Calu3 (cell line): ENCODE data around the gene BTBD3. TPM values are rescaled to one million over a fixed set of nuclear protein-coding genes. Genes with fewer than 3 reads are reported as not detected.

ENCODE experiments used
- Bru-seq: library from RNA; stranded (reverse); fragments of 400-500 nt; gene quantifications from one replicate; lab custom pipeline; 2021; lab: Mats Ljungman, UMichigan
- BruChase-seq, 2 experiments: library from RNA; stranded (reverse); fragments of 400-500 nt; gene quantifications; one replicate each; lab custom pipeline; 2021; lab: Mats Ljungman, UMichigan
- BruUV-seq: library from RNA; stranded (reverse); fragments of 400-500 nt; replicated peaks from 2 replicates; lab custom pipeline; 2021; lab: Mats Ljungman, UMichigan
- CTCF ChIA-PET: fragments of 300-600 bp; sonication (Branson Sonifier 250); formaldehyde crosslinking; loops from one replicate; lab custom pipeline; 2022; ENCODE audit warnings: antibody characterized with exemption; lab: Charles Lee
- DNase-seq: peaks from one replicate; pipeline ENCODE4 v3.0.0; 2022
- H3K27ac Mint-ChIP-seq: one replicate; pipeline ENCODE4 v1.8.0; 2022; ENCODE audit warnings: mixed read lengths; ENCODE audit not compliant: unreplicated experiment
- H3K27me3 Mint-ChIP-seq: one replicate; pipeline ENCODE4 v1.8.0; 2022; ENCODE audit warnings: mixed read lengths; ENCODE audit not compliant: unreplicated experiment
- H3K36me3 Mint-ChIP-seq: one replicate; pipeline ENCODE4 v1.8.0; 2022; ENCODE audit warnings: mild to moderate bottlenecking, moderate library complexity, mixed read lengths; ENCODE audit not compliant: insufficient read depth, unreplicated experiment
- H3K4me1 Mint-ChIP-seq: one replicate; pipeline ENCODE4 v1.8.0; 2022; ENCODE audit warnings: mild to moderate bottlenecking, low read depth, mixed read lengths; ENCODE audit not compliant: unreplicated experiment
- H3K4me3 Mint-ChIP-seq: one replicate; pipeline ENCODE4 v1.8.0; 2022; ENCODE audit warnings: mild to moderate bottlenecking, low read depth, moderate library complexity, mixed read lengths; ENCODE audit not compliant: unreplicated experiment
- H3K9me3 Mint-ChIP-seq: one replicate; pipeline ENCODE4 v1.8.0; 2022; ENCODE audit warnings: low read depth, mixed read lengths; ENCODE audit not compliant: unreplicated experiment
- CTCF ChIP-seq: fragments of 200-600 bp; IDR thresholded peaks from one replicate; pipeline ENCODE4 v1.8.0; 2022; ENCODE audit warnings: antibody characterized with exemption; ENCODE audit not compliant: unreplicated experiment
- intact Hi-C: fragments of 100-400 bp; cut with micrococcal nuclease; formaldehyde crosslinking; loops from one replicate; pipeline ENCODE4 v1.10.0; 2022; ENCODE audit not compliant: unreplicated experiment
- long read RNA-seq: library from polyadenylated mRNA; stranded (forward); transcript quantifications from one replicate; pipeline ENCODE4 v2.0.0, GENCODE V29; 2022
- total RNA-seq: library from RNA; stranded (reverse); gene quantifications from 2 replicates; pipeline ENCODE4 v1.2.3, GENCODE V29; 2022

The BTBD3 gene
- total RNA-seq (29.6 and 38.2 TPM in 2 replicates), Bru-seq, nascent RNA (percentile 86 among the genes with signal in this experiment), BruChase-seq, experiment 1, labeled RNA remaining after a 6-hour chase (percentile 90 among the genes with signal in this experiment), BruChase-seq, experiment 2, labeled RNA remaining after a 2-hour chase (percentile 94 among the genes with signal in this experiment)
- long read RNA-seq, full-length matches to known transcripts = 6 of 10 reads
- long read RNA-seq, partial matches to known transcripts = 0 of 10 reads
- long read RNA-seq, other reads (novel, unspliced or antisense) = 4 of 10 reads

- H3K4me1 Mint-ChIP-seq = no peaks in the 10 kb centered on the region
- intact Hi-C loops = loop anchor here (10.0 kb wide), 2 partner anchors 197 to 333 kb away; no protein-coding TSS in a partner anchor
- CTCF ChIA-PET = no interaction called here
- no peaks in the 10 kb centered on the region for H3K27me3 Mint-ChIP-seq
- no peaks in the 10 kb centered on the region for H3K9me3 Mint-ChIP-seq
- H3K4me3 Mint-ChIP-seq = no peak within 1 kb of the TSS
- no peak for TF ChIP-seq CTCF
- BruUV-seq = no TSS peak
- no peak within 1 kb of the TSS for H3K27ac Mint-ChIP-seq
- no peaks in the 10 kb centered on the region for H3K36me3 Mint-ChIP-seq
- no peak for DNase-seq
Observed at GRCh38 chr20:11917663-11918062, at the start of gene BTBD3. Gene BTBD3 (plus strand): TSS chr20:11917893. CDS start chr20:11918276, 383 bp downstream.

GRCh38 chr20:11869641-11870040 lies 48.1 kb upstream of the BTBD3 start:
- intact Hi-C loops = no loop called here
- Mint-ChIP-seq H3K9me3 (peaks cover 6% of the 10 kb centered on the region), H3K4me3 (no peak overlapping the region), H3K27ac (no peak overlapping the region), H3K27me3 (no peaks in the 10 kb centered on the region), H3K36me3 (no peaks in the 10 kb centered on the region), H3K4me1 (no peaks in the 10 kb centered on the region)
- CTCF ChIA-PET = no interaction called here
- no TSS peak for BruUV-seq
- TF ChIP-seq CTCF = no peak
- no peak for DNase-seq

DNA sequence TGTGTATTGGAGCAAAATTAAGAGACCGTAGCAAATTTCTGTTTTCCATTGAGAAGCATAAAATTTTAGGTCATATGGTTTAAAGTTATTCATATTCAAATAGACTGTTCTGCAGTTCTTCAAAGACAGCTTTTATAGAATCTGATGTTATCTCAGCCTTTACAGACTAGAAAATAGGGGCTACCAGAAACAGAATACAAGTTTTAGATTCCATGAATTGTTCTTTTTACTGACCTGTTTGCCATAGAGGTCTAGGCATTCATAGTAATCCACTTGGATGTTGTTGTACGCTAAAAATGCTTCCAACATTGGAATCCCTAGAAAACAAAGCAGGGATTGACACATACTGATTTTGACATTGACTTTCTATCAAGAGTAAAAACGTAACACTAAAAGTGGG lies 47.3 kb upstream of the BTBD3 start:
- peaks cover 4% of the 10 kb centered on the region for H3K9me3 Mint-ChIP-seq
- no peaks in the 10 kb centered on the region for H3K27me3 Mint-ChIP-seq
- intact Hi-C loops = no loop called here
- no peak for DNase-seq
- no peaks in the 10 kb centered on the region for H3K4me1 Mint-ChIP-seq
- no peak for TF ChIP-seq CTCF
- CTCF ChIA-PET = no interaction called here
- no peak overlapping the region for H3K27ac Mint-ChIP-seq
- H3K36me3 Mint-ChIP-seq = no peaks in the 10 kb centered on the region
- no peak overlapping the region for H3K4me3 Mint-ChIP-seq
- no TSS peak for BruUV-seq

GRCh38 chr20:11876555-11876954 lies 41.1 kb upstream of the BTBD3 start:
- no peaks in the 10 kb centered on the region for H3K4me1 Mint-ChIP-seq
- H3K27ac Mint-ChIP-seq = no peak overlapping the region
- CTCF ChIA-PET = no interaction called here
- no peak for TF ChIP-seq CTCF
- H3K4me3 Mint-ChIP-seq = no peak overlapping the region
- intact Hi-C loops = no loop called here
- H3K27me3 Mint-ChIP-seq = no peaks in the 10 kb centered on the region
- peaks cover 6% of the 10 kb centered on the region for H3K9me3 Mint-ChIP-seq
- H3K36me3 Mint-ChIP-seq = no peaks in the 10 kb centered on the region
- BruUV-seq = no TSS peak
- no peak for DNase-seq
